GM12892 (cell line): ENCODE data around the gene NEDD4L.

Experiments used
- DNase-seq: peaks from one replicate; pipeline ENCODE4 v3.0.0; 2011; ENCODE audit not compliant: insufficient read length
- FAIRE-seq: peaks from 2 replicates; lab custom pipeline; 2011; peaks lifted over from hg19 to GRCh38; lab: Jason Lieb, UNC
- POLR2A ChIP-seq: IDR thresholded peaks from 2 replicates; pipeline ENCODE4 v1.6.1; 2011; ENCODE audit warnings: low read depth, low read length, control low read depth
- POLR2AphosphoS5 ChIP-seq: IDR thresholded peaks from 2 replicates; pipeline ENCODE4 v1.6.1; 2011; ENCODE audit warnings: low read depth, low read length, control low read depth
- TAF1 ChIP-seq: IDR thresholded peaks from 2 replicates; pipeline ENCODE4 v1.6.1; 2011; ENCODE audit warnings: low read depth, mild to moderate bottlenecking, control low read depth, low read length, borderline replicate concordance

NEDD4L gene

DNA sequence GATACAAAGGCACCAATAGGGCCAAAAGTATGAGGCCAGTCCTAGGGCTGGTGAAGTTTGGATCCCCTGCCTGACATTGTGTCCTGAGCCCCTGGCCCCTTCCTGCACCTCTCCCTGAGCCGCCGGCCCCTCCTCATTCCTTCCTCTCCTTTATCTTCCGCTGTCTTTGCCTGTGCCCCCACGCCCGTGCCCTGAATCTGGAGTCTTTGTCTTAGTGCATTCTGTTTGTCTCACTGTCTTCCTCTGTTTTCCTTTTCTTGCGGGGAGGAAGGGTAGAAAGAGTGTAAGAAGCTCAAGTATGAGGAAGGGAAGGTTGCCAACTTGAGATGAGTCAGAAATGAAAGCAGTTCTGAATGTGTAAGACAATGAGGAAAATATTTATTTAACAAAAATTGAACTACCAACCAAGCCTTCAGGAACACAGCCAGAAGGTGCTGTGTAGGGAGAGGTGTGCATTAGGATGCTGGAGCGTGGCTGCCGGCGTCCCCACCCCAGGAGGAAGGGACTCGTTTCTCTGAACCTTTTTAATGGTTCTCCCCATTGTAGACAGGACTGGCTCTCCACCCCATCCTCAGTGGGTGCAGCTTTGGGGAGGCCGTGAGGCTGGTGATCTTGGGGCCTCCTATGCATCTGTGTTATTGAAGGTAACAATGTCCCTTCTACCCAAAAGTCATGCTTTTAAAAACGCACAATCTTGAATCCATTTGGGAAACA is 133.1 kb downstream of the NEDD4L start:
- no peak for FAIRE-seq
- no peak for DNase-seq
- TF ChIP-seq TAF1 (no peak), POLR2A (no peak), POLR2AphosphoS5 (no peak)

DNA sequence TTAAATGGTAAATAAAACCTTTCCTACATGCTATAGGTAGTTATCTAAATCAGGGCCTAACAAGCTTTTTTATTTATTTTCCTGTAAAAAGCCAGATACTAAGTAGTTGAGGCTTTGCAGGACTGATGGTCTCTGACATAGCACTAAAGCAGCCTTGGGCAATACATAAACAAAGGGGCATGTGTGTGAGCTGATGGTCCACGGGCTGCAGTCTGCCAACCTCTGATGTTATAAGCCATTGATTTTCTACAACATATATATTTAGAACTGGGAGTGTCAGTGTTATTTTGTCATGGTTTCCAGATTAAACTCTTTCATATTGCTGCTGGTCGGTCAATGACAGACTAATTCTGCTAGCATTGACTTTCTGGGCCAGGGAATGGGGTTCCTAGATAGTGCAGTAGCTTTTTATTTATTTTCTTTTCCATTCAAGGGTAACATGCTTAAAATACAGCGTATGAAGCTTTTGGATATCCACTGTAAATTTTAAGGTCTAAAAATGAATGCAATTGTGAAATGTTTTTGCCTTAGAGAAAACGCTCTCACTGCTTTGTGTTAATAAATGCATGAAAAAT is 134.0 kb downstream of the NEDD4L start:
- TF ChIP-seq TAF1 (no peak), POLR2A (no peak), POLR2AphosphoS5 (no peak)
- FAIRE-seq (no peak), DNase-seq (no peak)

DNA sequence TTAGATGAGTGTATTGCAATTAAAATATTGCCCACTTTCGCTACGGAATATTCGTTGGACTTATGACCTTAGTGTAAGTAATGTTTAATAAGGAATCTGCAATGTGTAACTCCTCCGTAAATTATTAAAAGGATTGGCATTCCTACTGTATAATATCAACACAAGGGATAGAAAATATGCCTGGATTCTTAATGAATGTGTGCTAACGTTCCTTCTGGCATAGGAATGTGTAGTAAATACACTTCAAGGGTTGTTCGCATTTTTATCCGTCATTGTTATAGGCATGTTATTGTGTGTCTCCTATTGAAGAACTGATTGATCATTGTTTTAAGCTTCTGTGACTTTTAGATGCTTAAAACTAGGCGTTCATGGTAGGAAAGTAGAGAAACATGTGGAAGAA is 134.5 kb downstream of the NEDD4L start:
- DNase-seq (no peak), FAIRE-seq (no peak)
- no peak for TF ChIP-seq POLR2A
- no peak for TF ChIP-seq POLR2AphosphoS5
- TF ChIP-seq TAF1, result no peak

DNA sequence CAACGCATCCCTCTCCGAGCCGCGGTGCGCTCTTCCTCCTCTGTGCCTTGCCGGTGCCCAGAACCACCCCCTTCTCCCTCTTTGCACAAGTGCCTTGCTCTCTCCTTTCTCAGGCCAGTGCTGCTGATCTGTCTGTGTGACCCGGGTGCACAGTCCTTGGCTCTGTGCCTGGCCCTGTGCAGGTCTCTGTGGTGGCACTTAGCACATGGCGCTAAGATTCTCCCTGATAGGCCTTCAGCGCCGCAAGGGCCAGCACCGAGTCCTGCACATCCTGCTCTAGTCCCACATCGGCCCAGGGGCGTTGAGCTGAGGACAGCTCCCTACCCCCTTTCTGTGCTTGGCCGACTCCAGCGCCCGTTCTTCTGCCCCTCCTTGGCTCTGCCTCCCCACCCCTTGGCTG is 136.1 kb downstream of the NEDD4L start:
- DNase-seq (no peak), FAIRE-seq (no peak)
- TF ChIP-seq POLR2AphosphoS5, result no peak
- TF ChIP-seq POLR2A, result no peak
- no peak for TF ChIP-seq TAF1

DNA sequence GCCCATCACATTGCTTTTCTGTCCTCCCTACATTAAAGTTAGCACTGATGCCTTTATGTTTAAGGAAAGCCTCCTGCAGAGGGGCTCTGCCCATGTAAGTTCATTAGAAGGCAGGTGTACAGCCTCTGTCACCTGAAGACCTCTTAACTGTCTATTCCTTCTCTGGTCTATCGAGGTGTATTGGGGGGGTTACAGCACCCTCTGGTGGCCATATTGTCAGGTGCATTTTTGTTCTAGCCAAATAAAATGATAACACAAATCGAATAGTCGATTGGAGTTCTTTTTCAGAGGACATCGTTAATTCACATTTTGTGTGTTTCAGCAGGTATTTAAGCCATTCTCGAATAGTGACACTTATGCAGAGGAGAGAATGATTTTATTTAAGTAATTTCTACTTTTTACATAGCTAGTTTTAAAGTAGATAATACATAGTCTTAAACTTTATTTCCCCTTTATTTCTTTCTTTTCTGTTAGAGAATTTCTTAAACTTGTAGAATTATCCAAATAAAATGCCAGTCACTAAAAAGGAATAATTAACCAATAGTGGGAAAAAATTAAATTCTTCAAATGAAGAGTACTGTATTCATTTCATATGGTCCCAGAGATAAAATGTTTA is 136.8 kb downstream of the NEDD4L start:
- TF ChIP-seq TAF1 (no peak), POLR2A (no peak), POLR2AphosphoS5 (no peak)
- peak; percentile 91 for FAIRE-seq
- peak; percentile 47 for DNase-seq

DNA sequence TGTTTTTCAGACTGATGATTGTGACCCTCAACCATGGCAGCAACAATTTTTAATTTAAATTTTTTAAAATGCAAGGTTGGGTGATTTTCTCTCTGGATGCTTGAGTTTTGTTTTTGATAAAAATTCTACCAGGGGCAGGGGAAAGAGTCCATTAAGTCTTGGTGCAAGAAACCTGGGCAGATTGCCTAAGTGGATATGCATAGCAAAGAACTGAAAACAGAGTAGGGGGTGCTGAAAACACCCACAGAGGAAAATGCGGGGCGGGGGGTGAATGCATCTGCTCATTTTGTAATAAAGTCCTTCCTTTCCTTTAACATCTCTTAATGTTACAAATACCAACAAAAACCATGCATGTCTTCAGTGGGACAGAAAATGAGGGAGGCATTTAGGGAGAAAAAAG is 138.0 kb downstream of the NEDD4L start:
- DNase-seq (no peak), FAIRE-seq (no peak)
- TF ChIP-seq TAF1 (no peak), POLR2AphosphoS5 (no peak), POLR2A (no peak)

DNA sequence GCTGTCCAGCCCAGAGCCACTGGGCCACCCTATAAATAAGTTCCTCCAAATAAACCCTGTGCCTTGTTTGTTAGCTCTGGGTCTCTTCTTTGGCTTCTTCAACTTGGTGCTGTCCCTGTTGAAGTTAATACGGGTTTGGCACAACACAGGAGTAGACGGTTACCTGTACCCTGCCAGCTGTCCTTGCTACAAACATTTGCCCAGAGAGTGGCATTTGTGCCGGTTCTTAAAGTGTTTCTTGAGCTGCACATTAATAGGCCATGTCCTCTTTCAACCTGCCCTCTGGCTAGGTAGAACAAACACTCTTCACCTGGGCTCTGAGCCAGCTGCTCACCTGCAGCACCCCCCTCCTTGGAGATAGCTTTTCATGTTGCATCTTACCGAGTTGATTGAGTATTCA is 139.2 kb downstream of the NEDD4L start:
- DNase-seq (no peak), FAIRE-seq (no peak)
- TF ChIP-seq POLR2AphosphoS5, result no peak

DNA sequence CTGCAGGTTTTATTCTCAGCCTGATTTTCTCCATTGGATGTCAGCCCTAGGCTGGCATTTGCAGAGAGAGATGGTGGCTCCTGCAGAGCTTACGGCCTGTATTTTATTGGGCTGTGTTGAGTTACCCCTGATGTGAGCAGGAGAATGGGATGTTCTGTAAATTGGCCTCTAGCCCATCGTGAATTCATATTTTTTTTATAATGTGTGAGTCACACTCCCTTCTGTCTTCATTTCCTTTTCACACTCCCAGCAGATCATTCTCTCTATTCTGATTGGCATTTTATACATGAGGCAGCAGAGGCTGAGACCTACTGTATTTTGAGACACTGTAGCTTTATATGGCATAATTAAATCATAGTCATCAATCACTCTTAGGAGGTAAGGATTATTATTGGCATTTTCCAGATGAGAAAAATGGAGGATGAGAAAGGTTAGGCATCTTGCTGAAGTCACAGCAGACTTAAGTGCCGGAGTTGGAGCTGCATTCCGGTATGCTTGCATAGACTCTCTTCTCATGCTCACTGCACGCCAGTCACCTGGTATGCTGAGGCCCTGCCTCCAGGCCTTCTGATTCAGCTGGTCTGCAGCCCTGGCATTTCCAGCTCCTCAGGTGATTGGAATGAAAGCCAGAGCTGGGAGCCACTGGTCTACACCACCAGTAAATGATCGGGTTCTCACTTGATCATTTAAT is 142.4 kb downstream of the NEDD4L start:
- FAIRE-seq (no peak), DNase-seq (no peak)
- TF ChIP-seq TAF1 (no peak), POLR2A (no peak), POLR2AphosphoS5 (no peak)

DNA sequence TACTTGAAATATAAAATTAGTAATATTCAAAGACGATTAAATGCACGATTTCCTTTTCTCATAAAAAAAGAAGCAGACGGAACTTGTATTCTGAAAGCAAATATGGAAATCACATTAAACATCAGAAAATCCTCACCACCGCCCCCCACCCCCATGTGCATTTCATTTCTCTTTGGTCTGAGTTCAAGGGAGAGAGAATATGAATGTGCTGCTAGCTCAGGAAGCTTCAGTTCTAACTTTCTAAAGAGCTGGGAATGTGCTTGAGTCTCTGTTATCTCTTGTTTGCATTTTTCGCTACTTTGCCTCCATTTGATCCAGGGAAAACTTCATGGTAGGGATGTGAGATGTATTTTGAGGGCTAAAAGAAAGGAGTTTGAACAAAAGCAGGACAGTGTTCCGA is 143.6 kb downstream of the NEDD4L start:
- TF ChIP-seq TAF1 (no peak), POLR2AphosphoS5 (no peak), POLR2A (no peak)
- FAIRE-seq (no peak), DNase-seq (no peak)

DNA sequence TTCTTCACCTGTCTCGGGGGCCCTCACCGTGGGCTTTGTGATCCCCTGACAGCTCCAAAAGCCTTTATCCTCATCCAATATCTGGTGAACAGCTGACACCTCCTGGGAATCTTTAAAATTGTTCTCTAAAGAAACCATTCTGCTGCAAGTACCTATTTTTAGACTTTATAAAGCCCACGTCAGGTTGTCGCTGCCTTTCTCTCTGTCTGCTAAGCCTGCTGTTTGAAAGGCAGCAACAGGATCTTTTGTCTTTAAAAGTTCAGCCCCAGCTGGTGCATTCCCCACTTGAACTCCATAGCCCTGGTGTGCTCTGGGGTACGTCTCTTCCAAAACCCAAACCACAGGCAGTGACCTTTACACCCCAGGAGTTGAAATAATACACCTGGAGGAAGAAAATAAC is 145.0 kb downstream of the NEDD4L start:
- no peak for FAIRE-seq
- TF ChIP-seq POLR2A (no peak), TAF1 (no peak), POLR2AphosphoS5 (no peak)
- DNase-seq, result no peak

DNA sequence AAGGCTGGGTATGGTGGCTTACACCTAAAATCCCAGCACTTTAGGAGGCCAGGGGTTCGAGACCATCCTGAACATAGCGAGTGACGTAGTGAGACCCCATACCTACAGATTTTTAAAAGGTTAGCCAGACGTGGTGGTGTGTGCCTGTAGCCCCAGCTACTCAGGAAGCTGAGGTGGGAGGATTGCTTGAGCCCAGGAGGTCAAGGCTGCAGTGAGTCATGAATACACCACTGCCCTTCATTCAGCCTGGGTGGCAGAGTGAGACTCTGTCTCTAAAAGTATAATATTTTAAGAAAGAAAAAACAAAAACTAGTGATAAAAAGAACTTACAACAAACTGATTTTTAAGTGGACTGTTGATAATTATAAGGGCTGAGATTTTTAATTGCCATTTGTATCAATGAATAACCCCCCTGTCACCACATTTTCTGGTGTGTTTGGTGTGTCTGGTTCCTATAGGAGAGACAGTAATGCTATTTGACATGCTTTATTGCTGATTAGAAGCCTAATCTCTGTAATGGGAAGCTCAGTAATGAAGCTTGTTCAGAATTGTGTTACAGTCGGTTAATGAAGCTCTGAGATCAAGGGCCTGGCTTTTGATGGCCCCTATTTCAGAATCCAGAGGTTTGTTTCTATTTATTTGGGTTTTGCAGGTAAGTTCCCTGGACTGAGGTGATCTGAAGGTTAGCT is 147.0 kb downstream of the NEDD4L start:
- no peak for FAIRE-seq
- no peak for DNase-seq
- TF ChIP-seq POLR2A (no peak), POLR2AphosphoS5 (no peak), TAF1 (no peak)
